B cell (primary cell): ENCODE data around the gene SLK. TPM values are rescaled to one million over a fixed set of nuclear protein-coding genes. Genes with fewer than 3 reads are reported as not detected.

Source experiments
- ATAC-seq: fragments of 200-7000 bp; cut with Tn5 transposase; one replicate; pipeline ENCODE4 v1.10.0; 2021; ENCODE audit warnings: low read depth, mild to moderate bottlenecking, moderate number of reproducible peaks, moderate library complexity
- CTCF ChIA-PET: fragments of 350-600 bp; sonication (Branson Sonifier 250); formaldehyde crosslinking; loops from one replicate; lab custom pipeline; 2021; ENCODE audit warnings: antibody characterized with exemption, inconsistent platforms; lab: Charles Lee
- POLR2A ChIA-PET: fragments of 350-600 bp; sonication (Branson Sonifier 250); formaldehyde crosslinking; loops from one replicate; lab custom pipeline; 2021; ENCODE audit warnings: antibody characterized with exemption; lab: Charles Lee
- DNase-seq: peaks from one replicate; pipeline ENCODE4 v3.0.0; 2013
- H2AFZ ChIP-seq: 2 replicates; pipeline ENCODE4 v1.6.1; 2012; ENCODE audit warnings: mild to moderate bottlenecking, low read depth, low read length; ENCODE audit not compliant: insufficient read depth, poor library complexity, severe bottlenecking
- H3K27ac ChIP-seq, 2 donors: 1 replicate in 1 of 2; 2 replicates in 1 of 2; pipeline ENCODE4 v1.5.1; 2012 to 2013; ENCODE audit warnings: low read length in 2 of 2, mild to moderate bottlenecking in 2 of 2, moderate library complexity in 1 of 2
- H3K27me3 ChIP-seq, 4 experiments: fragments of 200-600 bp in 1 of 4; sonication (generic) in 1 of 4; replicated peaks in 1 of 4; 1 replicate in 2 of 4; 2 replicates in 2 of 4; pipeline versions ENCODE4 v1.6.1 to v1.7.0; 2013 to 2016; ENCODE audit warnings: low read length in 3 of 4, mild to moderate bottlenecking in 2 of 4, mixed read lengths in 1 of 4, moderate library complexity in 1 of 4; ENCODE audit not compliant: insufficient read depth in 4 of 4, control insufficient read depth in 3 of 4; ENCODE audit errors: control extremely low read depth in 1 of 4
- H3K36me3 ChIP-seq, 2 experiments: replicated peaks in 1 of 2; 1 replicate in 1 of 2; 2 replicates in 1 of 2; pipeline versions ENCODE4 v1.6.1 to v1.7.1; 2013; ENCODE audit warnings: low read length in 1 of 2; ENCODE audit not compliant: insufficient read depth in 2 of 2, control insufficient read depth in 1 of 2; ENCODE audit errors: control extremely low read depth in 1 of 2, extremely low read depth in 1 of 2
- H3K4me1 ChIP-seq, 2 donors: fragments of 200-600 bp in 1 of 2; sonication (generic) in 1 of 2; 1 replicate in 1 of 2; 2 replicates in 1 of 2; pipeline versions ENCODE4 v1.5.1 to v1.6.1; 2013 to 2017; ENCODE audit warnings: low read length in 2 of 2; ENCODE audit not compliant: control insufficient read depth in 2 of 2, insufficient read depth in 2 of 2
- H3K4me2 ChIP-seq: replicated peaks from 2 replicates; pipeline ENCODE3; 2012; ENCODE audit warnings: mild to moderate bottlenecking, low read depth, low read length; ENCODE audit not compliant: poor library complexity, severe bottlenecking
- H3K4me3 ChIP-seq, 5 experiments: fragments of 200-600 bp in 1 of 5; sonication (generic) in 1 of 5; 1 replicate in 3 of 5; 2 replicates in 2 of 5; pipeline versions ENCODE4 v1.5.1 to v1.7.0; 2011 to 2016; ENCODE audit warnings: low read length in 4 of 5, mild to moderate bottlenecking in 4 of 5, low read depth in 2 of 5, control low read depth in 1 of 5, moderate library complexity in 1 of 5; ENCODE audit not compliant: insufficient read depth in 1 of 5; ENCODE audit errors: control extremely low read depth in 1 of 5, extremely low read depth in 1 of 5
- H3K79me2 ChIP-seq: fragments of 200-600 bp; sonication (generic); one replicate; pipeline ENCODE4 v1.6.0; 2016; ENCODE audit warnings: low read length; ENCODE audit not compliant: control insufficient read depth, insufficient read depth
- H3K9ac ChIP-seq: fragments of 200-600 bp; sonication (generic); 2 replicates; pipeline ENCODE4 v1.6.1; 2017; ENCODE audit warnings: mild to moderate bottlenecking, low read length, moderate library complexity
- H3K9me3 ChIP-seq, 3 donors: one replicate each; pipeline versions ENCODE4 v1.6.1 to v1.7.1; 2013; ENCODE audit warnings: low read length in 2 of 3; ENCODE audit not compliant: control insufficient read depth in 2 of 3, insufficient read depth in 1 of 3; ENCODE audit errors: control extremely low read depth in 1 of 3
- H4K20me1 ChIP-seq: 2 replicates; pipeline ENCODE4 v1.6.0; 2012; ENCODE audit warnings: mild to moderate bottlenecking, low read length; ENCODE audit not compliant: insufficient read depth, control insufficient read depth, poor library complexity, severe bottlenecking
- H3K27ac Mint-ChIP-seq: one replicate; pipeline ENCODE4 v1.8.0; 2021; ENCODE audit warnings: mixed read lengths
- H3K27me3 Mint-ChIP-seq: one replicate; pipeline ENCODE4 v1.8.0; 2021; ENCODE audit warnings: mixed read lengths
- H3K4me1 Mint-ChIP-seq: one replicate; pipeline ENCODE4 v1.8.0; 2021; ENCODE audit warnings: mixed read lengths
- H3K4me3 Mint-ChIP-seq: one replicate; pipeline ENCODE4 v1.8.0; 2021; ENCODE audit warnings: mixed read lengths
- H3K9me3 Mint-ChIP-seq: one replicate; pipeline ENCODE4 v1.8.0; 2022; ENCODE audit warnings: mixed read lengths; ENCODE audit not compliant: insufficient read depth
- EZH2 ChIP-seq: IDR thresholded peaks from 2 replicates; pipeline ENCODE4 v1.6.1; 2012; ENCODE audit warnings: borderline replicate concordance, low read depth, mild to moderate bottlenecking, moderate library complexity, low read length; ENCODE audit not compliant: insufficient read depth, poor library complexity, severe bottlenecking
- WGBS: methylation state at CpG from one replicate; pipeline ENCODE4 v1.1.5; 2013; ENCODE audit warnings: missing lambda C conversion rate; ENCODE audit not compliant: insufficient coverage; 5-methylcytosine and 5-hydroxymethylcytosine counted together
- intact Hi-C: fragments of 100-400 bp; cut with micrococcal nuclease; formaldehyde crosslinking; loops from one replicate; pipeline ENCODE4 v1.10.0; 2022
- polyA plus RNA-seq: library from polyadenylated mRNA; depleted of rRNA; stranded (reverse); fragments of >200 nt; gene quantifications from 2 replicates; pipeline ENCODE4 v1.2.3, GENCODE V29; 2012
- total RNA-seq, 2 donors: library from RNA; stranded (reverse); fragments of 120-200 nt in 1 of 2; gene quantifications; 1 replicate in 1 of 2; 2 replicates in 1 of 2; pipeline versions ENCODE4 v1.2.3 to v1.2.4, GENCODE V29; 2013 to 2022
- TF ChIP-seq, protein P1 (sequence below): fragments of 200-600 bp; IDR thresholded peaks from one replicate; pipeline ENCODE4 v1.8.0; 2022; ENCODE audit warnings: antibody characterized with exemption, mild to moderate bottlenecking

Gene SLK
- total and polyA plus RNA-seq, 2 donors (not counting 1 experiment from before 2014, with no cell fraction given), result 2.9 to 24.5 TPM

GRCh38 chr10:103923502-103923901 lies 43.4 kb upstream of the SLK start:
- H3K9ac ChIP-seq, result no peak overlapping the region
- 97% methylated on average over 3 of the region's 3 CpGs for WGBS
- H3K9me3 ChIP-seq, result no peaks in the 10 kb centered on the region
- no peak overlapping the region for H3K4me2 ChIP-seq
- Mint-ChIP-seq H3K4me3 (no peak overlapping the region), H3K9me3 (no peaks in the 10 kb centered on the region), H3K27me3 (no peaks in the 10 kb centered on the region), H3K27ac (no peak overlapping the region), H3K4me1 (peaks cover 5% of the 10 kb centered on the region)
- no peaks in the 10 kb centered on the region for H3K27me3 ChIP-seq
- H4K20me1 ChIP-seq, result no peaks in the 10 kb centered on the region
- H2AFZ ChIP-seq, result no peak overlapping the region
- H3K79me2 ChIP-seq, result no peaks in the 10 kb centered on the region
- H3K4me1 ChIP-seq, result peaks cover 6 to 10% of the 10 kb centered on the region in 2 donors
- no peaks in the 10 kb centered on the region for H3K36me3 ChIP-seq
- intact Hi-C loops, result no loop called here
- no peak for DNase-seq
- H3K4me3 ChIP-seq, result no peak overlapping the region
- CTCF ChIA-PET, result no interaction called here
- no peak overlapping the region for H3K27ac ChIP-seq
- no peak for ATAC-seq
- POLR2A ChIA-PET, result no interaction called here
- no peak for TF ChIP-seq EZH2
- TF ChIP-seq, protein P1, sequence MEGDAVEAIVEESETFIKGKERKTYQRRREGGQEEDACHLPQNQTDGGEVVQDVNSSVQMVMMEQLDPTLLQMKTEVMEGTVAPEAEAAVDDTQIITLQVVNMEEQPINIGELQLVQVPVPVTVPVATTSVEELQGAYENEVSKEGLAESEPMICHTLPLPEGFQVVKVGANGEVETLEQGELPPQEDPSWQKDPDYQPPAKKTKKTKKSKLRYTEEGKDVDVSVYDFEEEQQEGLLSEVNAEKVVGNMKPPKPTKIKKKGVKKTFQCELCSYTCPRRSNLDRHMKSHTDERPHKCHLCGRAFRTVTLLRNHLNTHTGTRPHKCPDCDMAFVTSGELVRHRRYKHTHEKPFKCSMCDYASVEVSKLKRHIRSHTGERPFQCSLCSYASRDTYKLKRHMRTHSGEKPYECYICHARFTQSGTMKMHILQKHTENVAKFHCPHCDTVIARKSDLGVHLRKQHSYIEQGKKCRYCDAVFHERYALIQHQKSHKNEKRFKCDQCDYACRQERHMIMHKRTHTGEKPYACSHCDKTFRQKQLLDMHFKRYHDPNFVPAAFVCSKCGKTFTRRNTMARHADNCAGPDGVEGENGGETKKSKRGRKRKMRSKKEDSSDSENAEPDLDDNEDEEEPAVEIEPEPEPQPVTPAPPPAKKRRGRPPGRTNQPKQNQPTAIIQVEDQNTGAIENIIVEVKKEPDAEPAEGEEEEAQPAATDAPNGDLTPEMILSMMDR, result no peak

DNA sequence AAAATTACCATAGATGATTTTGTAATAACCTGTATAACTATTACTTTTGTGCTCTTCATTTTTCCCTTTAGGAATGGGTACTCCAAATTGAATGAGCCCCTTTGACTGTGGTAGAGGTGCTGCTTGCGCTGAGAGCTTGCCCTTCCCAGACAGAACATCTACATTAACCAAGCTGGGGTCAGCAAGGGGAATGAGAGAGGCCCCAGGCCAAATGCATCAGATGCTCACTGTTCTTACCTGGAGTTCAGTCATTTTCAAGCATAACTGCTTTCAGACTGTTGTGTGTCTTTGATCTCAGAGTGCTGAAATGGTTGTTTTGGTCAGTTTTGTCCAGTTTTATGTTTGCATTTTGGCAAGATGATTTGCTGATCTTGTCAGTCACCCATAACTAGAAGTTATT lies 41.3 kb upstream of the SLK start:
- no peaks in the 10 kb centered on the region for H4K20me1 ChIP-seq
- no peaks in the 10 kb centered on the region for H3K79me2 ChIP-seq
- Mint-ChIP-seq H3K27me3 (no peaks in the 10 kb centered on the region), H3K4me3 (no peak overlapping the region), H3K27ac (no peak overlapping the region), H3K9me3 (no peaks in the 10 kb centered on the region), H3K4me1 (no peaks in the 10 kb centered on the region)
- H3K4me2 ChIP-seq, result no peak overlapping the region
- H3K27me3 ChIP-seq, result no peaks in the 10 kb centered on the region
- no peak overlapping the region for H2AFZ ChIP-seq
- peaks cover 0 to 4% of the 10 kb centered on the region in 2 donors for H3K4me1 ChIP-seq
- H3K4me3 ChIP-seq, result no peak overlapping the region
- DNase-seq (no peak), ATAC-seq (no peak)
- no peaks in the 10 kb centered on the region for H3K9me3 ChIP-seq
- ChIA-PET POLR2A (no interaction called here), CTCF (no interaction called here)
- H3K27ac ChIP-seq, result no peak overlapping the region
- H3K36me3 ChIP-seq, result no peaks in the 10 kb centered on the region
- TF ChIP-seq EZH2, result no peak
- TF ChIP-seq, protein P1, result no peak
- intact Hi-C loops, result no loop called here
- no peak overlapping the region for H3K9ac ChIP-seq
- WGBS, result 83% methylated on average over 1 of the region's 1 CpG
